HEK293 (cell line): ENCODE data around the gene LPP.

Experiments
- CTCF ChIA-PET: fragments of 350-600 bp; formaldehyde crosslinking; extraction: SDS; loops from one replicate; lab custom pipeline; 2021; ENCODE audit warnings: antibody characterized with exemption; lab: Yijun Ruan, JAX
- POLR2A ChIA-PET: fragments of 300-600 bp; formaldehyde crosslinking; extraction: SDS; loops from one replicate; lab custom pipeline; 2020; ENCODE audit warnings: antibody characterized with exemption, inconsistent platforms; lab: Yijun Ruan, JAX
- H3K27ac ChIP-seq: fragments of 200-500 bp; sonication (Bioruptor generic); 2 replicates; pipeline ENCODE4 v1.5.1; 2014; ENCODE audit warnings: low read depth, low read length, control low read depth, inconsistent platforms; ENCODE audit errors: extremely low read depth
- H3K36me3 ChIP-seq, 2 experiments: fragments of 200-500 bp in 1 of 2; sonication (Bioruptor generic) in 1 of 2; 1 replicate in 1 of 2; 2 replicates in 1 of 2; pipeline ENCODE4 v1.5.1; 2014 to 2017; ENCODE audit warnings: inconsistent platforms in 2 of 2, low read length in 2 of 2; ENCODE audit not compliant: control insufficient read depth in 2 of 2, insufficient read depth in 1 of 2
- H3K4me1 ChIP-seq: fragments of 200-500 bp; sonication (Bioruptor generic); 2 replicates; pipeline ENCODE4 v1.5.1; 2014; ENCODE audit warnings: mild to moderate bottlenecking, low read length, inconsistent platforms; ENCODE audit not compliant: control insufficient read depth, insufficient read depth
- H3K4me3 ChIP-seq: 2 replicates; pipeline ENCODE4 v1.5.1; 2011; ENCODE audit warnings: low read depth, mild to moderate bottlenecking, control low read depth, low read length, moderate library complexity
- H3K9me3 ChIP-seq: fragments of 200-500 bp; sonication (Bioruptor generic); 2 replicates; pipeline ENCODE4 v1.5.1; 2014; ENCODE audit warnings: low read depth, low read length, inconsistent platforms; ENCODE audit not compliant: control insufficient read depth, insufficient read depth
- BCL11A ChIP-seq: fragments of 450-650 bp; formaldehyde crosslinking; IDR thresholded peaks from 2 replicates; pipeline ENCODE4 v1.5.1; 2016; ENCODE audit warnings: low read depth, missing biosample characterization, missing genetic modification characterization
- SALL2 ChIP-seq: fragments of 450-650 bp; formaldehyde crosslinking; IDR thresholded peaks from 2 replicates; pipeline ENCODE4 v1.5.0; 2017; ENCODE audit warnings: missing biosample characterization, mild to moderate bottlenecking, missing genetic modification characterization, borderline replicate concordance
- SETDB1 ChIP-seq: IDR thresholded peaks from one replicate; pipeline ENCODE4 v1.6.1; 2017; ENCODE audit warnings: mild to moderate bottlenecking, low read length, moderate library complexity, mixed read lengths; ENCODE audit not compliant: insufficient read length
- ZBTB8A ChIP-seq: fragments of 450-650 bp; formaldehyde crosslinking; IDR thresholded peaks from 2 replicates; pipeline ENCODE4 v1.5.1; 2016; ENCODE audit warnings: missing biosample characterization, missing genetic modification characterization
- ZNF10 ChIP-seq: fragments of 450-650 bp; formaldehyde crosslinking; IDR thresholded peaks from 2 replicates; pipeline ENCODE4 v1.5.1; 2017; ENCODE audit warnings: missing biosample characterization, missing genetic modification characterization
- ZNF19 ChIP-seq: fragments of 450-650 bp; formaldehyde crosslinking; IDR thresholded peaks from 2 replicates; pipeline ENCODE4; 2016; ENCODE audit warnings: missing biosample characterization, missing genetic modification characterization, low read depth
- ZNF211 ChIP-seq: fragments of 450-650 bp; formaldehyde crosslinking; IDR thresholded peaks from 2 replicates; pipeline ENCODE4 v1.5.1; 2016; ENCODE audit warnings: low read depth, missing biosample characterization, missing genetic modification characterization
- ZNF274 ChIP-seq, 2 experiments: fragments of 200-500 bp in 1 of 2; fragments of 450-650 bp in 1 of 2; sonication (Bioruptor generic) in 1 of 2; formaldehyde crosslinking in 1 of 2; IDR thresholded peaks; 2 replicates each; pipeline versions ENCODE4 v1.5.1 to v1.6.1; 2014 to 2016; ENCODE audit warnings: borderline replicate concordance in 1 of 2, inconsistent platforms in 1 of 2, low read length in 1 of 2, missing biosample characterization in 1 of 2, missing genetic modification characterization in 1 of 2
- ZNF426 ChIP-seq: fragments of 450-650 bp; formaldehyde crosslinking; IDR thresholded peaks from 2 replicates; pipeline ENCODE4 v1.5.1; 2017; ENCODE audit warnings: missing biosample characterization, missing genetic modification characterization, mild to moderate bottlenecking, inconsistent platforms, moderate library complexity
- ZNF521 ChIP-seq: fragments of 450-650 bp; formaldehyde crosslinking; IDR thresholded peaks from 2 replicates; pipeline ENCODE4 v1.5.1; 2017; ENCODE audit warnings: missing biosample characterization, mild to moderate bottlenecking, missing genetic modification characterization
- ZNF561 ChIP-seq: fragments of 450-650 bp; IDR thresholded peaks from 2 replicates; pipeline ENCODE4 v1.5.1; 2018; ENCODE audit warnings: missing biosample characterization, missing genetic modification characterization, borderline replicate concordance
- ZNF585B ChIP-seq: fragments of 450-650 bp; formaldehyde crosslinking; IDR thresholded peaks from 2 replicates; pipeline ENCODE4 v1.5.1; 2016; ENCODE audit warnings: missing biosample characterization, missing genetic modification characterization
- ZNF629 ChIP-seq: fragments of 450-650 bp; formaldehyde crosslinking; IDR thresholded peaks from 2 replicates; pipeline ENCODE4 v1.5.1; 2017; ENCODE audit warnings: missing biosample characterization, missing genetic modification characterization
- ZXDB ChIP-seq: fragments of 450-650 bp; formaldehyde crosslinking; IDR thresholded peaks from 2 replicates; pipeline ENCODE4 v1.5.1; 2016; ENCODE audit warnings: missing biosample characterization, missing genetic modification characterization
- TF ChIP-seq, protein P1 (sequence below): fragments of 450-650 bp; formaldehyde crosslinking; IDR thresholded peaks from 2 replicates; pipeline ENCODE4 v1.5.1; 2016; ENCODE audit warnings: missing biosample characterization, missing genetic modification characterization, borderline replicate concordance
- TF ChIP-seq, protein P2 (sequence below): fragments of 450-650 bp; formaldehyde crosslinking; IDR thresholded peaks from 2 replicates; pipeline ENCODE4 v1.5.1; 2016; ENCODE audit warnings: missing biosample characterization, missing genetic modification characterization
- TF ChIP-seq, protein P3 (sequence below): fragments of 450-650 bp; formaldehyde crosslinking; IDR thresholded peaks from 2 replicates; pipeline ENCODE4 v1.5.1; 2016; ENCODE audit warnings: missing biosample characterization, missing genetic modification characterization, low read depth
- TF ChIP-seq, protein P4 (sequence below): fragments of 450-650 bp; formaldehyde crosslinking; conservative IDR thresholded peaks from 2 replicates; pipeline ENCODE4 v1.5.1; 2016; ENCODE audit warnings: low read depth, missing biosample characterization, missing genetic modification characterization

Gene LPP

DNA sequence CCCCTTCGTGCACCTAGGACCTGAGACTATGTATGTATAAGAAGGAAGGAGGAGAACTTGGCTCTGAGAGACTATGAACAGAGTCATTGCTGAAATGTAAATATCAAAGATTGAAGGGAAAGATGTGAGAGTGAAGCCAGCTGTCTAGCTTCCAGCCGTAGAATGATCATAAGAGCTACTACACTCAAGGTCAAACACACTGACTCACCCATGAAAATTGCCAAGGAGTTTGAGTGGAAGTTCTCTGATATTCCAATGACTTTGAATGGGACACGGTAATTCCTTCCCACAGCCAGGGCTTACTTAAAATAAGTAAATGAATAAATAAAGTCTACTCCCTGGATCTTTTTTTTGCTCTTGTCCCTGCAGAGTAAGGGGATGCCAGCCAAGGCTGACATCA is 618.9 kb downstream of the LPP start:
- CTCF ChIA-PET = no interaction called here
- no peaks in the 10 kb centered on the region for H3K36me3 ChIP-seq
- TF ChIP-seq ZBTB8A (tag by site-specific recombination) (no peak), ZNF10 (tag by site-specific recombination) (no peak), ZNF274 (IDR thresholded peaks at IDR 0.05; ENCODE audit: low read length) (no peak), ZNF274 (tag by site-specific recombination; IDR thresholded peaks at IDR 0.05; ENCODE audit: borderline replicate concordance) (no peak), ZNF585B (tag by site-specific recombination) (no peak), ZXDB (tag by site-specific recombination) (no peak)
- TF ChIP-seq, all 188 proteins: peak for 0
- POLR2A ChIA-PET = no interaction called here
- Histone ChIP-seq H3K9me3 (no peaks in the 10 kb centered on the region), H3K4me3 (no peak overlapping the region), H3K4me1 (no peaks in the 10 kb centered on the region), H3K27ac (no peak overlapping the region)

DNA sequence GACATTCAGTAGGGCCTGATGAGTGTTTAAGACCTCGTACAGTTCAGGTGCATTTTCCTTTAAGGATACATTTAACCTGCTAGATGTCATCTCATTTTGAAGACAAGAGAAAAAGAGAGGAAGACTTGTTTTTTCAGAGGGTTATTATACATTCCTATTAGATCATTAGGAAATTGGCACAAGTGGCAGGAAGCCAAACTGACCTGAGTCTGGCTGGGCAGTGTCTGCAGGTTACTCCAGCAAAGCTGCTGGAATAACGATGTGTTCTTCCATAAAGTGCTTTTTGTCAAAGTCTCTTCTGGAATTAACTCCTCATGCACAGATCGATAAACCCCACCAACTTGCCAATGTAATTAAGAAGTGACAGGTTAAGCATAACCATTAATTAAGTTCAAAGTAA is 621.5 kb downstream of the LPP start:
- Histone ChIP-seq H3K27ac (no peak overlapping the region), H3K9me3 (no peaks in the 10 kb centered on the region), H3K36me3 (no peaks in the 10 kb centered on the region), H3K4me3 (no peak overlapping the region), H3K4me1 (no peaks in the 10 kb centered on the region)
- ChIA-PET POLR2A (no interaction called here), CTCF (interaction anchor here (0.6 kb wide), 1 partner anchor 1551 kb away, joined by 3 read pairs; no protein-coding TSS in a partner anchor)
- TF ChIP-seq ZNF561 (tag by site-specific recombination) = no peak
- no peak for TF ChIP-seq ZNF629
- TF ChIP-seq, protein P1, sequence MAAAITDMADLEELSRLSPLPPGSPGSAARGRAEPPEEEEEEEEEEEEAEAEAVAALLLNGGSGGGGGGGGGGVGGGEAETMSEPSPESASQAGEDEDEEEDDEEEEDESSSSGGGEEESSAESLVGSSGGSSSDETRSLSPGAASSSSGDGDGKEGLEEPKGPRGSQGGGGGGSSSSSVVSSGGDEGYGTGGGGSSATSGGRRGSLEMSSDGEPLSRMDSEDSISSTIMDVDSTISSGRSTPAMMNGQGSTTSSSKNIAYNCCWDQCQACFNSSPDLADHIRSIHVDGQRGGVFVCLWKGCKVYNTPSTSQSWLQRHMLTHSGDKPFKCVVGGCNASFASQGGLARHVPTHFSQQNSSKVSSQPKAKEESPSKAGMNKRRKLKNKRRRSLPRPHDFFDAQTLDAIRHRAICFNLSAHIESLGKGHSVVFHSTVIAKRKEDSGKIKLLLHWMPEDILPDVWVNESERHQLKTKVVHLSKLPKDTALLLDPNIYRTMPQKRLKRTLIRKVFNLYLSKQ = no peak
- no peak for TF ChIP-seq ZNF19 (tag by site-specific recombination)
- TF ChIP-seq, protein P2, sequence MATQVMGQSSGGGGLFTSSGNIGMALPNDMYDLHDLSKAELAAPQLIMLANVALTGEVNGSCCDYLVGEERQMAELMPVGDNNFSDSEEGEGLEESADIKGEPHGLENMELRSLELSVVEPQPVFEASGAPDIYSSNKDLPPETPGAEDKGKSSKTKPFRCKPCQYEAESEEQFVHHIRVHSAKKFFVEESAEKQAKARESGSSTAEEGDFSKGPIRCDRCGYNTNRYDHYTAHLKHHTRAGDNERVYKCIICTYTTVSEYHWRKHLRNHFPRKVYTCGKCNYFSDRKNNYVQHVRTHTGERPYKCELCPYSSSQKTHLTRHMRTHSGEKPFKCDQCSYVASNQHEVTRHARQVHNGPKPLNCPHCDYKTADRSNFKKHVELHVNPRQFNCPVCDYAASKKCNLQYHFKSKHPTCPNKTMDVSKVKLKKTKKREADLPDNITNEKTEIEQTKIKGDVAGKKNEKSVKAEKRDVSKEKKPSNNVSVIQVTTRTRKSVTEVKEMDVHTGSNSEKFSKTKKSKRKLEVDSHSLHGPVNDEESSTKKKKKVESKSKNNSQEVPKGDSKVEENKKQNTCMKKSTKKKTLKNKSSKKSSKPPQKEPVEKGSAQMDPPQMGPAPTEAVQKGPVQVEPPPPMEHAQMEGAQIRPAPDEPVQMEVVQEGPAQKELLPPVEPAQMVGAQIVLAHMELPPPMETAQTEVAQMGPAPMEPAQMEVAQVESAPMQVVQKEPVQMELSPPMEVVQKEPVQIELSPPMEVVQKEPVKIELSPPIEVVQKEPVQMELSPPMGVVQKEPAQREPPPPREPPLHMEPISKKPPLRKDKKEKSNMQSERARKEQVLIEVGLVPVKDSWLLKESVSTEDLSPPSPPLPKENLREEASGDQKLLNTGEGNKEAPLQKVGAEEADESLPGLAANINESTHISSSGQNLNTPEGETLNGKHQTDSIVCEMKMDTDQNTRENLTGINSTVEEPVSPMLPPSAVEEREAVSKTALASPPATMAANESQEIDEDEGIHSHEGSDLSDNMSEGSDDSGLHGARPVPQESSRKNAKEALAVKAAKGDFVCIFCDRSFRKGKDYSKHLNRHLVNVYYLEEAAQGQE (tag by site-specific recombination) = no peak
- TF ChIP-seq ZNF426 (tag by site-specific recombination) = no peak
- TF ChIP-seq, protein P3, sequence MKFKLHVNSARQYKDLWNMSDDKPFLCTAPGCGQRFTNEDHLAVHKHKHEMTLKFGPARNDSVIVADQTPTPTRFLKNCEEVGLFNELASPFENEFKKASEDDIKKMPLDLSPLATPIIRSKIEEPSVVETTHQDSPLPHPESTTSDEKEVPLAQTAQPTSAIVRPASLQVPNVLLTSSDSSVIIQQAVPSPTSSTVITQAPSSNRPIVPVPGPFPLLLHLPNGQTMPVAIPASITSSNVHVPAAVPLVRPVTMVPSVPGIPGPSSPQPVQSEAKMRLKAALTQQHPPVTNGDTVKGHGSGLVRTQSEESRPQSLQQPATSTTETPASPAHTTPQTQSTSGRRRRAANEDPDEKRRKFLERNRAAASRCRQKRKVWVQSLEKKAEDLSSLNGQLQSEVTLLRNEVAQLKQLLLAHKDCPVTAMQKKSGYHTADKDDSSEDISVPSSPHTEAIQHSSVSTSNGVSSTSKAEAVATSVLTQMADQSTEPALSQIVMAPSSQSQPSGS (tag by site-specific recombination) = no peak
- TF ChIP-seq ZNF211 = no peak
- no peak for TF ChIP-seq ZNF521 (tag by site-specific recombination)
- TF ChIP-seq SALL2 = no peak
- no peak for TF ChIP-seq BCL11A (tag by site-specific recombination)
- TF ChIP-seq, protein P4, sequence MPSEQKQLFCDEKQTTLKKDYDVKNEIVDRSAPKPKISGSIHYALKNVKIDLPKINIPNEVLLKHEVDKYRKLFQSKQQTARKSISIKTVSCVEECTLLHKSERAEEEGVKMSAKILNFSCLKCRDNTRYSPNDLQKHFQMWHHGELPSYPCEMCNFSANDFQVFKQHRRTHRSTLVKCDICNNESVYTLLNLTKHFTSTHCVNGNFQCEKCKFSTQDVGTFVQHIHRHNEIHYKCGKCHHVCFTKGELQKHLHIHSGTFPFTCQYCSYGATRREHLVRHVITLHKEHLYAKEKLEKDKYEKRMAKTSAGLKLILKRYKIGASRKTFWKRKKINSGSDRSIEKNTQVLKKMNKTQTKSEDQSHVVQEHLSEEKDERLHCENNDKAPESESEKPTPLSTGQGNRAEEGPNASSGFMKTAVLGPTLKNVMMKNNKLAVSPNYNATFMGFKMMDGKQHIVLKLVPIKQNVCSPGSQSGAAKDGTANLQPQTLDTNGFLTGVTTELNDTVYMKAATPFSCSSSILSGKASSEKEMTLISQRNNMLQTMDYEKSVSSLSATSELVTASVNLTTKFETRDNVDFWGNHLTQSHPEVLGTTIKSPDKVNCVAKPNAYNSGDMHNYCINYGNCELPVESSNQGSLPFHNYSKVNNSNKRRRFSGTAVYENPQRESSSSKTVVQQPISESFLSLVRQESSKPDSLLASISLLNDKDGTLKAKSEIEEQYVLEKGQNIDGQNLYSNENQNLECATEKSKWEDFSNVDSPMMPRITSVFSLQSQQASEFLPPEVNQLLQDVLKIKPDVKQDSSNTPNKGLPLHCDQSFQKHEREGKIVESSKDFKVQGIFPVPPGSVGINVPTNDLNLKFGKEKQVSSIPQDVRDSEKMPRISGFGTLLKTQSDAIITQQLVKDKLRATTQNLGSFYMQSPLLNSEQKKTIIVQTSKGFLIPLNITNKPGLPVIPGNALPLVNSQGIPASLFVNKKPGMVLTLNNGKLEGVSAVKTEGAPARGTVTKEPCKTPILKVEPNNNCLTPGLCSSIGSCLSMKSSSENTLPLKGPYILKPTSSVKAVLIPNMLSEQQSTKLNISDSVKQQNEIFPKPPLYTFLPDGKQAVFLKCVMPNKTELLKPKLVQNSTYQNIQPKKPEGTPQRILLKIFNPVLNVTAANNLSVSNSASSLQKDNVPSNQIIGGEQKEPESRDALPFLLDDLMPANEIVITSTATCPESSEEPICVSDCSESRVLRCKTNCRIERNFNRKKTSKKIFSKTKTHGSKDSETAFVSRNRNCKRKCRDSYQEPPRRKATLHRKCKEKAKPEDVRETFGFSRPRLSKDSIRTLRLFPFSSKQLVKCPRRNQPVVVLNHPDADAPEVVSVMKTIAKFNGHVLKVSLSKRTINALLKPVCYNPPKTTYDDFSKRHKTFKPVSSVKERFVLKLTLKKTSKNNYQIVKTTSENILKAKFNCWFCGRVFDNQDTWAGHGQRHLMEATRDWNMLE (tag by site-specific recombination) = no peak
- TF ChIP-seq SETDB1 = no peak
